ENCODE measurements around the gene TK1.

TK1 gene

GRCh38 chr17:78226055-78226758 lies 39.4 kb upstream of the TK1 start:
- ATAC-seq, result no peak
- Mint-ChIP-seq H3K27ac (no peak overlapping the region), H3K9me3 (no peaks in the 10 kb centered on the region), H3K27me3 (peaks cover 48% of the 10 kb centered on the region), H3K4me1 (peaks cover 23% of the 10 kb centered on the region), H3K36me3 (no peaks in the 10 kb centered on the region), H3K4me3 (no peak overlapping the region)

- Mint-ChIP-seq H3K9me3 (no peaks in the 10 kb centered on the region), H3K36me3 (no peaks in the 10 kb centered on the region), H3K27ac (no peak overlapping the region), H3K4me3 (no peak overlapping the region), H3K4me1 (peaks cover 14% of the 10 kb centered on the region), H3K27me3 (peaks cover 39% of the 10 kb centered on the region)
- no peak for ATAC-seq
These were observed 38.4 kb upstream of the TK1 start for GRCh38 chr17:78225088-78225865.

GRCh38 chr17:78224231-78225087 lies 37.6 kb upstream of the TK1 start:
- no peaks in the 10 kb centered on the region for H3K36me3 Mint-ChIP-seq
- no peaks in the 10 kb centered on the region for H3K9me3 Mint-ChIP-seq
- no peak for ATAC-seq
- no peak overlapping the region for H3K4me3 Mint-ChIP-seq
- H3K27me3 Mint-ChIP-seq, result peaks cover 31% of the 10 kb centered on the region
- H3K27ac Mint-ChIP-seq, result no peak overlapping the region
- peaks cover 14% of the 10 kb centered on the region for H3K4me1 Mint-ChIP-seq

- H3K4me3 Mint-ChIP-seq, result no peak overlapping the region
- no peak for ATAC-seq
- H3K9me3 Mint-ChIP-seq, result no peaks in the 10 kb centered on the region
- peaks cover 24% of the 10 kb centered on the region for H3K27me3 Mint-ChIP-seq
- no peak overlapping the region for H3K27ac Mint-ChIP-seq
- no peaks in the 10 kb centered on the region for H3K36me3 Mint-ChIP-seq
- peaks cover 14% of the 10 kb centered on the region for H3K4me1 Mint-ChIP-seq
These were observed 36.9 kb upstream of the TK1 start for GRCh38 chr17:78223765-78224164.

GRCh38 chr17:78223061-78223460 lies 36.2 kb upstream of the TK1 start:
- no peak for ATAC-seq
- Mint-ChIP-seq H3K4me3 (no peak overlapping the region), H3K9me3 (no peaks in the 10 kb centered on the region), H3K4me1 (peaks cover 14% of the 10 kb centered on the region), H3K27me3 (peaks cover 17% of the 10 kb centered on the region), H3K36me3 (no peaks in the 10 kb centered on the region), H3K27ac (no peak overlapping the region)

- Mint-ChIP-seq H3K36me3 (no peaks in the 10 kb centered on the region), H3K4me3 (no peak overlapping the region), H3K27me3 (no peaks in the 10 kb centered on the region), H3K9me3 (no peaks in the 10 kb centered on the region), H3K4me1 (peaks cover 2% of the 10 kb centered on the region), H3K27ac (no peak overlapping the region)
- no peak for ATAC-seq
These were observed 32.7 kb upstream of the TK1 start for GRCh38 chr17:78219396-78220150.

- peak overlapping the region; percentile 81 for H3K4me3 Mint-ChIP-seq
- no peaks in the 10 kb centered on the region for H3K9me3 Mint-ChIP-seq
- H3K27ac Mint-ChIP-seq, result no peak overlapping the region
- no peak for ATAC-seq
- H3K4me1 Mint-ChIP-seq, result peaks cover 12% of the 10 kb centered on the region
- H3K36me3 Mint-ChIP-seq, result no peaks in the 10 kb centered on the region
- H3K27me3 Mint-ChIP-seq, result no peaks in the 10 kb centered on the region
These were observed 27.8 kb upstream of the TK1 start for GRCh38 chr17:78214706-78215061.

- Mint-ChIP-seq H3K4me1 (peaks cover 12% of the 10 kb centered on the region), H3K4me3 (peak within 1 kb of the TSS; percentile 81), H3K9me3 (no peaks in the 10 kb centered on the region), H3K27me3 (no peaks in the 10 kb centered on the region), H3K27ac (no peak within 1 kb of the TSS), H3K36me3 (no peaks in the 10 kb centered on the region)
- peak; percentile 99 for ATAC-seq
These were observed 27.3 kb upstream of the TK1 start, which contains the start of gene BIRC5 for GRCh38 chr17:78214016-78214705. TSS of gene BIRC5 (plus strand) at chr17:78214253. CDS start at chr17:78214317, 64 bp downstream.

- Mint-ChIP-seq H3K4me3 (no peak overlapping the region), H3K4me1 (peaks cover 12% of the 10 kb centered on the region), H3K27me3 (no peaks in the 10 kb centered on the region), H3K9me3 (no peaks in the 10 kb centered on the region), H3K36me3 (peaks cover 6% of the 10 kb centered on the region), H3K27ac (no peak overlapping the region)
- no peak for ATAC-seq
These were observed 24.2 kb upstream of the TK1 start for GRCh38 chr17:78211032-78211431.

GRCh38 chr17:78210111-78210510 lies 23.3 kb upstream of the TK1 start:
- H3K4me3 Mint-ChIP-seq, result no peak overlapping the region
- H3K27ac Mint-ChIP-seq, result no peak overlapping the region
- no peak for ATAC-seq
- peaks cover 12% of the 10 kb centered on the region for H3K36me3 Mint-ChIP-seq
- no peaks in the 10 kb centered on the region for H3K9me3 Mint-ChIP-seq
- peaks cover 12% of the 10 kb centered on the region for H3K4me1 Mint-ChIP-seq
- no peaks in the 10 kb centered on the region for H3K27me3 Mint-ChIP-seq

GRCh38 chr17:78208486-78208885 lies 21.6 kb upstream of the TK1 start:
- H3K27me3 Mint-ChIP-seq, result no peaks in the 10 kb centered on the region
- H3K27ac Mint-ChIP-seq, result no peak overlapping the region
- no peaks in the 10 kb centered on the region for H3K9me3 Mint-ChIP-seq
- H3K36me3 Mint-ChIP-seq, result peaks cover 17% of the 10 kb centered on the region
- ATAC-seq, result no peak
- H3K4me1 Mint-ChIP-seq, result no peaks in the 10 kb centered on the region
- H3K4me3 Mint-ChIP-seq, result no peak overlapping the region

- Mint-ChIP-seq H3K27ac (no peak overlapping the region), H3K36me3 (peaks cover 24% of the 10 kb centered on the region), H3K4me3 (no peak overlapping the region), H3K4me1 (no peaks in the 10 kb centered on the region), H3K27me3 (no peaks in the 10 kb centered on the region), H3K9me3 (no peaks in the 10 kb centered on the region)
- no peak for ATAC-seq
These were observed 19.4 kb upstream of the TK1 start for GRCh38 chr17:78206298-78206697.

- no peaks in the 10 kb centered on the region for H3K9me3 Mint-ChIP-seq
- no peaks in the 10 kb centered on the region for H3K27me3 Mint-ChIP-seq
These were observed 18.4 kb upstream of the TK1 start for GRCh38 chr17:78205124-78205775.

More at GRCh38 chr17:78205124-78205775, 18.4 kb upstream of the TK1 start:
- H3K36me3 Mint-ChIP-seq, result peaks cover 24% of the 10 kb centered on the region
- H3K4me3 Mint-ChIP-seq, result no peak overlapping the region
- no peak for ATAC-seq
- H3K4me1 Mint-ChIP-seq, result no peaks in the 10 kb centered on the region
- no peak overlapping the region for H3K27ac Mint-ChIP-seq
